Loucy (cell line): ENCODE measurements around the gene PFN3.

Experiments
- EZH2phosphoT487 ChIP-seq: fragments of 200-600 bp; IDR thresholded peaks from 2 replicates; pipeline ENCODE4 v1.6.1; 2018; ENCODE audit warnings: antibody characterized with exemption, mild to moderate bottlenecking, moderate library complexity, borderline replicate concordance
- TF ChIP-seq, protein P1 (sequence below): fragments of 200-600 bp; sonication (generic); conservative IDR thresholded peaks from 2 replicates; pipeline ENCODE4 v1.5.1; 2014; ENCODE audit warnings: mild to moderate bottlenecking, antibody characterized with exemption, low read length

- TF ChIP-seq, protein P1, sequence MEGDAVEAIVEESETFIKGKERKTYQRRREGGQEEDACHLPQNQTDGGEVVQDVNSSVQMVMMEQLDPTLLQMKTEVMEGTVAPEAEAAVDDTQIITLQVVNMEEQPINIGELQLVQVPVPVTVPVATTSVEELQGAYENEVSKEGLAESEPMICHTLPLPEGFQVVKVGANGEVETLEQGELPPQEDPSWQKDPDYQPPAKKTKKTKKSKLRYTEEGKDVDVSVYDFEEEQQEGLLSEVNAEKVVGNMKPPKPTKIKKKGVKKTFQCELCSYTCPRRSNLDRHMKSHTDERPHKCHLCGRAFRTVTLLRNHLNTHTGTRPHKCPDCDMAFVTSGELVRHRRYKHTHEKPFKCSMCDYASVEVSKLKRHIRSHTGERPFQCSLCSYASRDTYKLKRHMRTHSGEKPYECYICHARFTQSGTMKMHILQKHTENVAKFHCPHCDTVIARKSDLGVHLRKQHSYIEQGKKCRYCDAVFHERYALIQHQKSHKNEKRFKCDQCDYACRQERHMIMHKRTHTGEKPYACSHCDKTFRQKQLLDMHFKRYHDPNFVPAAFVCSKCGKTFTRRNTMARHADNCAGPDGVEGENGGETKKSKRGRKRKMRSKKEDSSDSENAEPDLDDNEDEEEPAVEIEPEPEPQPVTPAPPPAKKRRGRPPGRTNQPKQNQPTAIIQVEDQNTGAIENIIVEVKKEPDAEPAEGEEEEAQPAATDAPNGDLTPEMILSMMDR = no peak
- TF ChIP-seq EZH2phosphoT487 = no peak
Observed at GRCh38 chr5:177440211-177440989, 39.9 kb upstream of the PFN3 start.
